HepG2 (cell line): ENCODE measurements around the gene PPP1R18. TPM values are rescaled to one million over a fixed set of nuclear protein-coding genes. Genes with fewer than 3 reads are reported as not detected.
"Not testable (repeated sequence)": the region's sequence is repeated elsewhere in the genome, so short reads cannot be mapped to it uniquely, and the experiment has no call there.

Source experiments
- ATAC-seq: fragments of 200-7000 bp; cut with Tn5 transposase; 3 replicates; pipeline ENCODE4 v1.9.1; 2020; ENCODE audit warnings: mild to moderate bottlenecking, moderate library complexity
- BruUV-seq: library from RNA; stranded (reverse); fragments of 400-500 nt; replicated peaks from 2 replicates; lab custom pipeline; 2021; lab: Mats Ljungman, UMichigan
- CTCF ChIA-PET: fragments of 300-600 bp; formaldehyde crosslinking; extraction: SDS; loops from one replicate; lab custom pipeline; 2021; ENCODE audit warnings: low total read pairs, inconsistent platforms, low intra/inter-chr PET ratio; lab: Yijun Ruan, JAX
- POLR2A ChIA-PET: fragments of 350-600 bp; sonication (Branson Sonifier 250); formaldehyde crosslinking; loops from one replicate; lab custom pipeline; 2020; ENCODE audit warnings: antibody characterized with exemption, inconsistent platforms; lab: Yijun Ruan, JAX
- DNase-seq: peaks from one replicate; pipeline ENCODE4 v3.0.0-alpha.2; 2015; ENCODE audit warnings: low spot score
- FAIRE-seq: peaks from 3 replicates; lab custom pipeline; 2011; peaks lifted over from hg19 to GRCh38; lab: Jason Lieb, UNC
- H2AFZ ChIP-seq: one replicate; pipeline ENCODE4 v1.6.1; 2011; ENCODE audit warnings: low read length, inconsistent platforms
- H3K27ac ChIP-seq: fragments of 300-600 bp; 3 replicates; pipeline ENCODE4 v1.8.0; 2011; ENCODE audit warnings: mixed run types, mild to moderate bottlenecking, mixed read lengths, low read length, inconsistent platforms; ENCODE audit not compliant: insufficient read depth; ENCODE audit errors: extremely low read length
- H3K27me3 ChIP-seq, 2 experiments: fragments of 200-600 bp in 1 of 2; 2 replicates in 1 of 2; 3 replicates in 1 of 2; pipeline versions ENCODE4 v1.6.0 to v1.8.0; 2011; ENCODE audit warnings: low read length in 2 of 2, mild to moderate bottlenecking in 2 of 2, moderate library complexity in 2 of 2, inconsistent platforms in 1 of 2; ENCODE audit not compliant: insufficient read depth in 2 of 2, control insufficient read depth in 1 of 2
- H3K36me3 ChIP-seq, 2 experiments: fragments of 200-600 bp in 1 of 2; replicated peaks in 1 of 2; 2 replicates in 1 of 2; 3 replicates in 1 of 2; pipeline versions ENCODE4 v1.5.1 to v1.8.0; 2011; ENCODE audit warnings: low read length in 2 of 2, inconsistent platforms in 1 of 2; ENCODE audit not compliant: insufficient read depth in 2 of 2, control insufficient read depth in 1 of 2
- H3K4me1 ChIP-seq: 2 replicates; pipeline ENCODE4 v1.5.1; 2012; ENCODE audit warnings: low read length, inconsistent platforms; ENCODE audit not compliant: insufficient read depth
- H3K4me2 ChIP-seq: 2 replicates; pipeline ENCODE4 v1.6.0; 2011; ENCODE audit warnings: low read depth, low read length, inconsistent platforms
- H3K4me3 ChIP-seq, 3 experiments: fragments of 200-600 bp in 1 of 3; sonication (generic), shearing (Covaris generic) in 1 of 3; replicated peaks in 1 of 3; 2 replicates each; pipeline ENCODE4 v1.5.1; 2011 to 2016; ENCODE audit warnings: low read length in 3 of 3, inconsistent platforms in 2 of 3, low read depth in 2 of 3, mild to moderate bottlenecking in 2 of 3, control low read depth in 1 of 3, mixed read lengths in 1 of 3; ENCODE audit not compliant: insufficient read depth in 1 of 3
- H3K79me2 ChIP-seq: one replicate; pipeline ENCODE4 v1.6.1; 2011; ENCODE audit warnings: low read length, inconsistent platforms; ENCODE audit not compliant: insufficient read depth
- H3K9ac ChIP-seq: 2 replicates; pipeline ENCODE4 v1.6.0; 2011; ENCODE audit warnings: mild to moderate bottlenecking, low read depth, low read length, inconsistent platforms; ENCODE audit not compliant: insufficient read depth
- H3K9me3 ChIP-seq: 2 replicates; pipeline ENCODE4 v1.5.1; 2012; ENCODE audit warnings: mild to moderate bottlenecking, low read length
- H4K20me1 ChIP-seq: 2 replicates; pipeline ENCODE4 v1.6.0; 2011; ENCODE audit warnings: inconsistent platforms, mild to moderate bottlenecking, low read length, moderate library complexity; ENCODE audit not compliant: insufficient read depth
- AGO2 ChIP-seq: fragments of 200-400 bp; formaldehyde crosslinking; optimal IDR thresholded peaks from 2 replicates; pipeline ENCODE3; 2017; ENCODE audit warnings: mild to moderate bottlenecking, low read depth, low read length, moderate library complexity
- CREB1 ChIP-seq, 2 experiments: fragments of 450-650 bp in 1 of 2; IDR thresholded peaks; 2 replicates each; pipeline ENCODE4 v1.6.1; 2016 to 2017; ENCODE audit warnings: control low read depth in 1 of 2, mild to moderate bottlenecking in 1 of 2, missing compliant biosample characterization in 1 of 2, missing genetic modification characterization in 1 of 2
- JUN ChIP-seq: sonication (generic); formaldehyde crosslinking; IDR thresholded peaks from 2 replicates; pipeline ENCODE4 v1.4.0; 2020; ENCODE audit warnings: mild to moderate bottlenecking, missing genetic modification reagents
- NFYB ChIP-seq: sonication (generic); formaldehyde crosslinking; IDR thresholded peaks from 2 replicates; pipeline ENCODE4 v1.4.0; 2020; ENCODE audit warnings: missing genetic modification reagents
- NRL ChIP-seq: sonication (generic); formaldehyde crosslinking; IDR thresholded peaks from 2 replicates; pipeline ENCODE4 v1.5.0; 2020; ENCODE audit warnings: missing genetic modification reagents, mild to moderate bottlenecking, moderate library complexity, borderline replicate concordance
- ZNF263 ChIP-seq: sonication (generic); formaldehyde crosslinking; IDR thresholded peaks from 2 replicates; pipeline ENCODE4 v1.4.0; 2020; ENCODE audit warnings: missing genetic modification reagents
- WGBS: methylation state at CpG from one replicate; pipeline ENCODE4 v1.1.6; 2017; ENCODE audit warnings: low lambda C conversion rate; 5-methylcytosine and 5-hydroxymethylcytosine counted together
- in situ Hi-C: cut with HindIII; loops from 2 replicates; pipeline ENCODE4 v1.10.0; 2017; ENCODE audit warnings: low pct_unique_long_range_greater_than_20kb; ENCODE audit not compliant: extremely low pct_ligation_motif_present
- intact Hi-C: fragments of 100-400 bp; cut with micrococcal nuclease; formaldehyde crosslinking; loops from one replicate; pipeline ENCODE4 v1.10.0; 2022; ENCODE audit not compliant: unreplicated experiment
- polyA plus RNA-seq, 8 experiments: library from polyadenylated mRNA; depleted of rRNA in 3 of 8; stranded (reverse) in 7 of 8; unstranded in 1 of 8; fragments of >200 nt; fragmentation: Illumina TruSeq in 4 of 8; extraction: Trizol in 4 of 8; gene quantifications; 2 replicates each; pipeline versions ENCODE4 v1.2.1 to v1.2.3, GENCODE V29; 2011 to 2016; ENCODE audit warnings: low read depth in 4 of 8, missing spikeins in 1 of 8, mixed read lengths in 1 of 8; ENCODE audit not compliant: insufficient read depth in 1 of 8
- total RNA-seq, 5 experiments: library from RNA; depleted of rRNA; stranded (reverse); fragments of >200 nt; fragmentation: Illumina TruSeq; extraction: Trizol; gene quantifications; 2 replicates each; pipeline ENCODE4 v1.2.3, GENCODE V29; 2016; ENCODE audit warnings: low read depth in 1 of 5
- TF ChIP-seq, protein P1 (sequence below), 2 experiments: sonication (generic) in 1 of 2; formaldehyde crosslinking in 1 of 2; IDR thresholded peaks; 2 replicates each; pipeline versions ENCODE4 v1.6.1 to v1.9.0; 2014 to 2022; ENCODE audit warnings: antibody characterized with exemption in 1 of 2, borderline replicate concordance in 1 of 2, inconsistent platforms in 1 of 2, low read depth in 1 of 2, missing genetic modification reagents in 1 of 2

PPP1R18 gene
- total and polyA plus RNA-seq, 2 of the 13 experiments (the other 11 are each of a cell fraction or from before 2014, with no cell fraction given) = 4.9 to 9.2 TPM

DNA sequence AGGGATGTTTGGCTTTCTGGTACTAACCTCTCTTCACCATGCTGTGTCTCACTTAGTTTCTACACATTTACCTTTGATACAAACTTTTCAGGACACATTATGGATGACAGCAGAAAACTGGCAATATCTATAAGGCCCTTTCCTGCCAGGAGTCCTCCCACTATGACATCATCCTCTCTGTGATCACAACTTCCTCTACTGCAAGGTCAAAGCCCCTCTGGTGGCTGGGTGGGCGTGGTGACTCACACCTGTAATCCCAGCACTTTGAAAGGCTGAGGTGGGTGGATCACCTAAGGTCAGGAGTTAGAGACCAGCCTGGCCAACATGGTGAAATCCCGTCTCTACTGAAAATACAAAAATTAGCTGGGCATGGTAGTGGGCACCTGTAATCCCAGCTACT, 20.1 kb downstream of the PPP1R18 start (continued):
- TF ChIP-seq, protein P1, sequence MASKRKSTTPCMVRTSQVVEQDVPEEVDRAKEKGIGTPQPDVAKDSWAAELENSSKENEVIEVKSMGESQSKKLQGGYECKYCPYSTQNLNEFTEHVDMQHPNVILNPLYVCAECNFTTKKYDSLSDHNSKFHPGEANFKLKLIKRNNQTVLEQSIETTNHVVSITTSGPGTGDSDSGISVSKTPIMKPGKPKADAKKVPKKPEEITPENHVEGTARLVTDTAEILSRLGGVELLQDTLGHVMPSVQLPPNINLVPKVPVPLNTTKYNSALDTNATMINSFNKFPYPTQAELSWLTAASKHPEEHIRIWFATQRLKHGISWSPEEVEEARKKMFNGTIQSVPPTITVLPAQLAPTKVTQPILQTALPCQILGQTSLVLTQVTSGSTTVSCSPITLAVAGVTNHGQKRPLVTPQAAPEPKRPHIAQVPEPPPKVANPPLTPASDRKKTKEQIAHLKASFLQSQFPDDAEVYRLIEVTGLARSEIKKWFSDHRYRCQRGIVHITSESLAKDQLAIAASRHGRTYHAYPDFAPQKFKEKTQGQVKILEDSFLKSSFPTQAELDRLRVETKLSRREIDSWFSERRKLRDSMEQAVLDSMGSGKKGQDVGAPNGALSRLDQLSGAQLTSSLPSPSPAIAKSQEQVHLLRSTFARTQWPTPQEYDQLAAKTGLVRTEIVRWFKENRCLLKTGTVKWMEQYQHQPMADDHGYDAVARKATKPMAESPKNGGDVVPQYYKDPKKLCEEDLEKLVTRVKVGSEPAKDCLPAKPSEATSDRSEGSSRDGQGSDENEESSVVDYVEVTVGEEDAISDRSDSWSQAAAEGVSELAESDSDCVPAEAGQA (IDR thresholded peaks at IDR 0.05; ENCODE audit: low read depth) = 0 out of 2 replicates have a peak, but pooled peaks have one; percentile 33
- TF ChIP-seq, protein P1 (CRISPR knock-in tag; IDR thresholded peaks at IDR 0.05; ENCODE audit: borderline replicate concordance) = not testable (repeated sequence)
- peak; percentile 83 for TF ChIP-seq CREB1 (IDR thresholded peaks at IDR 0.05)
- TF ChIP-seq CREB1 (CRISPR knock-in tag; IDR thresholded peaks at IDR 0.05) = peak; percentile 67; the same call in 1 of the 2 replicates
- TF ChIP-seq JUN (CRISPR knock-in tag) = 0 out of 2 replicates have a peak, but pooled peaks have one; percentile 58
- peak; percentile 81; the same call in 1 of the 2 replicates for TF ChIP-seq ZNF263

DNA sequence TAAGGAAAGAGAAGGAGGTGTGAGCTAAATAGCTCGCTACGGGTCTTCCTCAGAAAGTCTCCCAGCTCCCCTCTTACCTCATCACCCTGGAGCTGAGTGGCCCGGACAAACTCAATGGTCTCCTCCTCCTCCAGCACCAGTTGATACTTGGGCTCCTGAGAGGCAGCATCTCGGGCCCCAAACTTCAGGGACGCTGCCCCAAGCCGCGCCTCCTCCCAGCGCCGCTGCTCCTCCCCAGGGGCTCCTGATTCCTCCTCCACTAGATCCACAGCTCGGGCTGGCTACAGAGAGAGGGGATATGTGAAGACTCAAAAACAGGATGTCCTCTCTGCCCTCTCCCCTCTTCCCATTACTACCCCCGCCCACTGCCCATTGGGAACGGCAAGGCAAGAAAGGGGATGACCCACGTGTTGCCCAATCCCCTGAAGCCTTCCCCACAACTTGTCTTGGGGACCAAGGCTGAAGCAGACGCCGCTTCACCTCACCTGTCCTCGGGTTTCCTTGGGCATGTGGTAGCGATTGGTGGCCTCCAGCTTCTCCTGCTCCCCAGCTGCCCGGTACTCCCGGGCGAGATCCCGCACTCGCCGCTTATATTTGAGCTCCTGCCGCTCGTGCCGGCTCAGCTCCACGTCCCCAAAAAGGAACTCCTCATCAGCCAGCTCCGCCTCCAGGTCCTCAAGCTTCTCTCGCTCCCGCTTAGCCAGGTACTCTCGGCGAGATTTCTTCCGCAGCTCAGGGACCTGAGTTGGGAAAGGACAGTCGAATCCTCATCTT, 21.3 kb downstream of the PPP1R18 start:
- Histone ChIP-seq H3K4me2 (no peak overlapping the region), H2AFZ (no peak overlapping the region), H3K4me3 (no peak overlapping the region), H3K4me1 (peaks cover 8% of the 10 kb centered on the region; the same call in 1 of the 2 replicates), H3K79me2 (no peaks in the 10 kb centered on the region), H3K36me3 (peaks cover 29 to 71% of the 10 kb centered on the region in 2 experiments), H3K9me3 (no peaks in the 10 kb centered on the region), H3K27ac (no peak overlapping the region), H3K27me3 (no peaks in the 10 kb centered on the region), H4K20me1 (no peaks in the 10 kb centered on the region), H3K9ac (no peak overlapping the region)
- POLR2A ChIA-PET = interaction anchor here (0.7 to 1.3 kb wide), 2 partner anchors 10 to 12 kb away, joined by 3 to 4 read pairs; no protein-coding TSS in a partner anchor
- intact Hi-C loops = no loop called here
- WGBS = 97% methylated on average over 34 of the region's 34 CpGs
- peak; percentile 65 for TF ChIP-seq AGO2
- no peak for TF ChIP-seq NFYB (CRISPR knock-in tag)
- TF ChIP-seq NRL (CRISPR knock-in tag) = peak; percentile 22; the same call in 1 of the 2 replicates
- TSS peak; percentile 27 for BruUV-seq
- ATAC-seq = no peak
- CTCF ChIA-PET = no interaction called here
- FAIRE-seq = no peak
- DNase-seq = no peak
- in situ Hi-C loops = no loop called here
